Subcutaneous adipose tissue (tissue), 4 donors: ENCODE data around the gene TTC17. TPM values are rescaled to one million over a fixed set of nuclear protein-coding genes. Genes with fewer than 3 reads are reported as not detected.

Source experiments
- total RNA-seq, 4 donors: library from RNA; depleted of rRNA; stranded (reverse); fragments of >200 nt; gene quantifications; one replicate each; pipeline ENCODE4 v1.1.0, GENCODE V29; 2016
- TF ChIP-seq, protein P1 (sequence below): fragments of 450-650 bp; IDR thresholded peaks from one replicate; pipeline ENCODE4 v1.5.1; 2016; ENCODE audit warnings: low read depth, mild to moderate bottlenecking, control low read depth, antibody characterized with exemption, moderate library complexity

Gene TTC17
- total RNA-seq, 4 donors from 2014 or later = 105 to 144 (median 117) TPM

GRCh38 chr11:43440486-43440885 is 81.8 kb downstream of the TTC17 start:
- TF ChIP-seq, protein P1, sequence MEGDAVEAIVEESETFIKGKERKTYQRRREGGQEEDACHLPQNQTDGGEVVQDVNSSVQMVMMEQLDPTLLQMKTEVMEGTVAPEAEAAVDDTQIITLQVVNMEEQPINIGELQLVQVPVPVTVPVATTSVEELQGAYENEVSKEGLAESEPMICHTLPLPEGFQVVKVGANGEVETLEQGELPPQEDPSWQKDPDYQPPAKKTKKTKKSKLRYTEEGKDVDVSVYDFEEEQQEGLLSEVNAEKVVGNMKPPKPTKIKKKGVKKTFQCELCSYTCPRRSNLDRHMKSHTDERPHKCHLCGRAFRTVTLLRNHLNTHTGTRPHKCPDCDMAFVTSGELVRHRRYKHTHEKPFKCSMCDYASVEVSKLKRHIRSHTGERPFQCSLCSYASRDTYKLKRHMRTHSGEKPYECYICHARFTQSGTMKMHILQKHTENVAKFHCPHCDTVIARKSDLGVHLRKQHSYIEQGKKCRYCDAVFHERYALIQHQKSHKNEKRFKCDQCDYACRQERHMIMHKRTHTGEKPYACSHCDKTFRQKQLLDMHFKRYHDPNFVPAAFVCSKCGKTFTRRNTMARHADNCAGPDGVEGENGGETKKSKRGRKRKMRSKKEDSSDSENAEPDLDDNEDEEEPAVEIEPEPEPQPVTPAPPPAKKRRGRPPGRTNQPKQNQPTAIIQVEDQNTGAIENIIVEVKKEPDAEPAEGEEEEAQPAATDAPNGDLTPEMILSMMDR = no peak

GRCh38 chr11:43443811-43444210 is 85.1 kb downstream of the TTC17 start:
- TF ChIP-seq, protein P1 = no peak

- TF ChIP-seq, protein P1 = no peak
Measured at GRCh38 chr11:43447151-43447550, 88.4 kb downstream of the TTC17 start.

DNA sequence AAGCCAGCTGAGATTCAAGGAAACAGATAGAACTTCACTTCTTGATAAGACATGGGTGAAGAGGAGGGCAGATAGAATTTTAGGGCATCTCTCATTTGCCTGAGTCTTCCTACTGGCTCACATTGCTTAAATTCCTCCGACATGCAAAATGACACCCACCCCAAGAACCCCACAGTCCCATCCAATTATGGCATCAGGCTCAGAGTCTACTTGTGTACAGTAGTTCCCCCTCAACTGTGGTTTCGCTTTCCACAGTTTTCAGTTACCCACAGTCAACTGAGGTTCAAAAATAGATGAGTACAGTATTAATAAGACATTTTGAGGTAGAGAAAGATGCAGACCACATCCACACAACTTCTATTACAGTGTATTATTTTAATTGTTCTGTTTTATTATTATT is 99.8 kb downstream of the TTC17 start:
- TF ChIP-seq, protein P1 = no peak

DNA sequence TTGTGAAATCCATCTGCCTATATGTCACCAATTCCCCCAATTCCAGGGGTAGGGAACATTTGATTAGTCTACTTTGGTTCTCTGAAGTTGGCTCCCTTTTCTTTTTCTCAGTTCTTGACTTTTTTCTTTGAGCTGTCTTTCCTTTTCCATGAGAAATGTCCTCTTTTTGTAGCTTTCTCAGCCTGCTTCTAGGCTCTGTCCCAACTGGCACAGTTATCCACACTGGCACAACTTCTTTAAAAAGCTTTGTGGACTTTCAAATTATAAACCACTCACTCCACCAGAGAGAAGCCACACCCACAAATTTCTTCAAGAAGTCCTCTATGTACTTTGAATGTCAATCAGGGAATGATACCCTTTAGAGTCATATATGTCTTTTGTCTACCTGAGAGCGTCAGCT is 100.5 kb downstream of the TTC17 start:
- TF ChIP-seq, protein P1 = no peak

DNA sequence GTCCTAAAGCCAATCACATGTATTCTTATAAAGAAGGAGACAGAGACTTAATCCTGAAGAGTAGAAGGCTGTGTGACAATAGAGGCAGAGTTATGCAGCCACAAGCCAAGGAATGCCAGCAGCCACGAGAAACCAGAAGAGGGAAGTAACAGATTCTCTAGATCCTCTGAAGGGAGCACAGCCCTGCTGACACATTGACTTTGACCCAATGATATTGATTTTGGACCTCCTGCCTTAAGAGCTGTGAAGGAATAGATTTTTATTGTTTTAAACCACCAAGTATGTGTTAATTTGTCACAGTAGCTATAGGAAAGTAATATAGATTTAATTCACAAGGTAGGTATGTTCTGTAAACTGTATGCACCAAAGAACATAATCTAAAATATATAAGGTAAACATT is 103.6 kb downstream of the TTC17 start:
- TF ChIP-seq, protein P1 = no peak

DNA sequence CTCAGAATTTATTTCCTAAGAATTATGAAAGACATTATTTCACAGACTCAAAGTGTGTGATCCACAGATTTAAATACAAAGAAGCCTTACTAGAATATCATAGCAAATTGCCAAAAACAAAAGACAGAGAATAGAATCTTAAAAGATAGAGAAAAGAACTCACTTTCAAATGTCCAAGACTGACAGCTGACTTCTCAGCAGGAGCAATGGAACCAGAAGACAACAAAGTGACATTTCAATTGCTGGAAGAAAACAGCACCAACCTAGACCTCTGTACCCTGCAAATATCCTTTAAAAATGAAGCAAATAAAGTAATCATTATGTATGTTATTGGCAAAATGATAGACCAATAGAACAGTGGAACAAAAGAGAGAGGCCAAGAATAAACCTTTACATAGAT is 109.2 kb downstream of the TTC17 start:
- TF ChIP-seq, protein P1 = no peak
